Heart left ventricle (tissue), 11 donors: ENCODE data around the gene TXNDC5. TPM values are rescaled to one million over a fixed set of nuclear protein-coding genes. Genes with fewer than 3 reads are reported as not detected.

Experiments used
- polyA plus RNA-seq, 2 donors: library from polyadenylated mRNA; stranded (reverse); fragments of 200-250 nt; gene quantifications; one replicate each; pipeline ENCODE4 v1.2.3, GENCODE V29; 2013
- total RNA-seq, 9 donors: library from RNA; depleted of rRNA in 2 of 9; stranded (reverse); fragments of >200 nt in 2 of 9; fragmentation: NEBNext Ultra II Directional in 3 of 9; extraction: Animal tissue kit (Norgen Biotek cat#: 25700) in 3 of 9; gene quantifications; one replicate each; pipeline versions ENCODE4 v1.1.0 to v1.2.4, GENCODE V29; 2016 to 2023
- donor health status: ischemic (EF 13 %, LVEDD 7.1; RV severe dilation, severe dysfunction).
- donor health status: healthy with polysubstance abuse.
- donor health status: DM: no; HTN: yes; CAD: no.
- donor health status: DM: no; HTN: no; CAD: no.
- donor health status: ischemic (EF 25% LVEDD 5.7; RV mildly dilated, moderate dysfunction).
- donor health status: healthy.
- donor health status: DM: yes; HTN: yes; CAD: no.
- donor health status: PGD.
- donor health status: nonischemic (EF 23%, LVEDD 6.1; RV moderate dilation, normal function).

TXNDC5 gene
- total and polyA plus RNA-seq, 11 donors, result 20.3 to 112 (median 43.6) TPM

Other genes starting within 250 kb of the TXNDC5 start
- gene BMP6, start 184.7 kb downstream of the TXNDC5 start, total RNA-seq, result 1 to 10 TPM; 1.4 to 5.1 (median 2.9) TPM
- 1 to 10 TPM; 1.1 to 2.3 TPM for gene BMP6, start 184.7 kb downstream of the TXNDC5 start, polyA plus RNA-seq
- 10 to 100 TPM in 2 of 9 donors, 1 to 10 TPM in 7; 6.9 to 15.2 (median 8.8) TPM for gene BLOC1S5, start 153.6 kb upstream of the TXNDC5 start, total RNA-seq
- 1 to 10 TPM; 4.3 to 4.4 TPM for gene BLOC1S5, start 153.6 kb upstream of the TXNDC5 start, polyA plus RNA-seq
- 10 to 100 TPM; 10.3 to 22.2 (median 14.3) TPM for gene EEF1E1, start 191.8 kb upstream of the TXNDC5 start, total RNA-seq
- gene EEF1E1, start 191.8 kb upstream of the TXNDC5 start, polyA plus RNA-seq, result 10 to 100 TPM; 19.0 to 50.1 TPM